ENCODE results near the gene OMA1.

GRCh38 chr1:58576727-58577653, 30.5 kb upstream of the OMA1 start, which contains the start of gene TACSTD2:
- TF ChIP-seq POLR2A (IDR thresholded peaks at IDR 0.05; ENCODE audit: low read depth, low read length) (no peak), BHLHE40 (IDR thresholded peaks at IDR 0.05; ENCODE audit: low read depth, low read length) (no peak), CTCF (conservative IDR thresholded peaks at IDR 0.05; ENCODE audit: low read depth, low read length) (no peak)

Measured in IMR-90 (cell line).